ENCODE data around the gene TRERF1. TPM values are rescaled to one million over a fixed set of nuclear protein-coding genes. Genes with fewer than 3 reads are reported as not detected.

Gene TRERF1
- total and polyA plus RNA-seq, 2 of the 4 experiments (the other 2 are of a cell fraction): 6.3 to 9.9 TPM

DNA sequence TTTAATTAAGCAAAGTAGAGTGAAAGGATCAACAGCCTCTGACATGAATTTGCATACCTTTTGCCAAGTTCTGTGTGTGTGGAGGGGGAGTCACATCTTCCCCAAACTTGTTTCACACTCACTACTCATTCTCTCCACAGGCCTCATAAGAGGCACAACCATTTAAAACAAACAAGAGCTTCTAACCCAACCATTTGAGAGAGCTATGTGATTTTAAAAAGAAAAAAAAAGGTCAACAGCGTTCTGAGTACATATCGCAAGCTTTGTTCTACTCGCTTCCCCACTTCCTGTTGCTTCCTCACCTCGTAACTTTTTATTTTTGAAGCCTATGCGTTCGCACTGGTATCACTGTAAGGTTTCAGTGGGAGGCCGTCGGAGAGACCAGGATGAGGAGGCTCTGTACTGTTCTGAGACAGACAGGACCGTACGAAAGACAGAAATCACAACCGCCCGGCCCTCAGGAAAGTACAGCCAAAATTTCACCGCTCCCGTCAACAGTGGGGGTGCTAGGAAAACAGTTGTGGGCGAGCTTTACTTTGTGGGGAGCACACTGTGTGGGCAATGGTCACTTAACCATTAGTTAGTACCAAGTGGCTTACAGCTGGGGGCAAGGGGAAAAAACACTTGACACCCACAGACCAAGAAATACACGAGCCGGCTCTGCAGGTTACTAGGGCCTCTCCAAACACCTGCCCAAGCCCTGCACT lies 61.3 kb downstream of the TRERF1 start:
- no TSS peak for BruUV-seq (replicated peaks)

More for the DNA sequence above, 61.3 kb downstream of the TRERF1 start:
- no peak overlapping the region for H3K4me3 ChIP-seq (ENCODE audit: insufficient read depth, low read depth, low read length)
- H4K5ac ChIP-seq (ENCODE audit: low read depth, low read length): no peak overlapping the region
- H3K79me1 ChIP-seq (ENCODE audit: low read depth in 1 of 2, low read length in 2 of 2): peaks cover 75 to 89% of the 10 kb centered on the region in 2 experiments
- H3K9ac ChIP-seq (ENCODE audit: low read depth, low read length): no peak overlapping the region
- H4K91ac ChIP-seq (ENCODE audit: insufficient read depth, low read depth, low read length): no peak overlapping the region
- 79% methylated on average over 5 of the region's 17 CpGs; no CpG with 5 or more reads in 1 of the 2 experiments for WGBS, 2 experiments (ENCODE audit: extremely low coverage in 2 of 2, insufficient read length in 1 of 2)
- no peak overlapping the region for H3K56ac ChIP-seq (ENCODE audit: extremely low read depth, insufficient read depth, low read length)
- intact Hi-C loops (cut with micrococcal nuclease) (no loop called here), in situ Hi-C loops (cut with MboI; ENCODE audit: low sequenced_read_pairs) (no loop called here), dilution Hi-C loops (cut with HindIII; ENCODE audit: low sequenced_read_pairs, unreplicated experiment) (no loop called here)
- H3K14ac ChIP-seq (replicated peaks; ENCODE audit: low read depth, low read length): no peak overlapping the region
- H2BK20ac ChIP-seq (ENCODE audit: low read depth, low read length): no peak overlapping the region
- H2AK5ac ChIP-seq (ENCODE audit: low read depth, low read length): no peak overlapping the region
- H3K36me3 ChIP-seq (ENCODE audit: control insufficient read depth, insufficient read depth, low read length): no peaks in the 10 kb centered on the region
- no peak overlapping the region for H2BK120ac ChIP-seq (ENCODE audit: low read depth, low read length)
- TF ChIP-seq, protein P1, sequence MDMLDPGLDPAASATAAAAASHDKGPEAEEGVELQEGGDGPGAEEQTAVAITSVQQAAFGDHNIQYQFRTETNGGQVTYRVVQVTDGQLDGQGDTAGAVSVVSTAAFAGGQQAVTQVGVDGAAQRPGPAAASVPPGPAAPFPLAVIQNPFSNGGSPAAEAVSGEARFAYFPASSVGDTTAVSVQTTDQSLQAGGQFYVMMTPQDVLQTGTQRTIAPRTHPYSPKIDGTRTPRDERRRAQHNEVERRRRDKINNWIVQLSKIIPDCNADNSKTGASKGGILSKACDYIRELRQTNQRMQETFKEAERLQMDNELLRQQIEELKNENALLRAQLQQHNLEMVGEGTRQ (IDR thresholded peaks at IDR 0.05; ENCODE audit: low read depth, low read length): no peak
- TF ChIP-seq RCOR1 (IDR thresholded peaks at IDR 0.05; ENCODE audit: insufficient replicate concordance, low read length): no peak
- TF ChIP-seq BHLHE40 (IDR thresholded peaks at IDR 0.05; ENCODE audit: low read depth, low read length): no peak
- no peak for TF ChIP-seq CEBPB (IDR thresholded peaks at IDR 0.05; ENCODE audit: low read depth, low read length)
- no peak for TF ChIP-seq SMC3 (IDR thresholded peaks at IDR 0.05; ENCODE audit: low read depth, low read length)
- TF ChIP-seq, protein P2, sequence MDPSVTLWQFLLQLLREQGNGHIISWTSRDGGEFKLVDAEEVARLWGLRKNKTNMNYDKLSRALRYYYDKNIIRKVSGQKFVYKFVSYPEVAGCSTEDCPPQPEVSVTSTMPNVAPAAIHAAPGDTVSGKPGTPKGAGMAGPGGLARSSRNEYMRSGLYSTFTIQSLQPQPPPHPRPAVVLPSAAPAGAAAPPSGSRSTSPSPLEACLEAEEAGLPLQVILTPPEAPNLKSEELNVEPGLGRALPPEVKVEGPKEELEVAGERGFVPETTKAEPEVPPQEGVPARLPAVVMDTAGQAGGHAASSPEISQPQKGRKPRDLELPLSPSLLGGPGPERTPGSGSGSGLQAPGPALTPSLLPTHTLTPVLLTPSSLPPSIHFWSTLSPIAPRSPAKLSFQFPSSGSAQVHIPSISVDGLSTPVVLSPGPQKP (IDR thresholded peaks at IDR 0.05; ENCODE audit: borderline replicate concordance, low read depth, low read length): no peak
- no peak for TF ChIP-seq MXI1 (IDR thresholded peaks at IDR 0.05; ENCODE audit: borderline replicate concordance, low read depth, low read length)
- TF ChIP-seq RFX5 (IDR thresholded peaks at IDR 0.05; ENCODE audit: low read depth, low read length): no peak
- no peak for TF ChIP-seq FOS (IDR thresholded peaks at IDR 0.05; ENCODE audit: low read depth, low read length)
- TF ChIP-seq MAZ (IDR thresholded peaks at IDR 0.05; ENCODE audit: borderline replicate concordance, low read depth, low read length): no peak
- TF ChIP-seq MAFK (IDR thresholded peaks at IDR 0.05; ENCODE audit: low read depth, low read length): no peak
- TF ChIP-seq, protein P3, sequence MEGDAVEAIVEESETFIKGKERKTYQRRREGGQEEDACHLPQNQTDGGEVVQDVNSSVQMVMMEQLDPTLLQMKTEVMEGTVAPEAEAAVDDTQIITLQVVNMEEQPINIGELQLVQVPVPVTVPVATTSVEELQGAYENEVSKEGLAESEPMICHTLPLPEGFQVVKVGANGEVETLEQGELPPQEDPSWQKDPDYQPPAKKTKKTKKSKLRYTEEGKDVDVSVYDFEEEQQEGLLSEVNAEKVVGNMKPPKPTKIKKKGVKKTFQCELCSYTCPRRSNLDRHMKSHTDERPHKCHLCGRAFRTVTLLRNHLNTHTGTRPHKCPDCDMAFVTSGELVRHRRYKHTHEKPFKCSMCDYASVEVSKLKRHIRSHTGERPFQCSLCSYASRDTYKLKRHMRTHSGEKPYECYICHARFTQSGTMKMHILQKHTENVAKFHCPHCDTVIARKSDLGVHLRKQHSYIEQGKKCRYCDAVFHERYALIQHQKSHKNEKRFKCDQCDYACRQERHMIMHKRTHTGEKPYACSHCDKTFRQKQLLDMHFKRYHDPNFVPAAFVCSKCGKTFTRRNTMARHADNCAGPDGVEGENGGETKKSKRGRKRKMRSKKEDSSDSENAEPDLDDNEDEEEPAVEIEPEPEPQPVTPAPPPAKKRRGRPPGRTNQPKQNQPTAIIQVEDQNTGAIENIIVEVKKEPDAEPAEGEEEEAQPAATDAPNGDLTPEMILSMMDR (conservative IDR thresholded peaks at IDR 0.05; ENCODE audit: low read depth, low read length): no peak
- TF ChIP-seq NFE2L2 (IDR thresholded peaks at IDR 0.05; ENCODE audit: low read depth, low read length): no peak
- TF ChIP-seq POLR2A (IDR thresholded peaks at IDR 0.05; ENCODE audit: low read depth, low read length): no peak
- H4K20me1 ChIP-seq (ENCODE audit: insufficient read depth, low read length): peaks cover 67% of the 10 kb centered on the region
- H3K4me1 ChIP-seq (ENCODE audit: control insufficient read depth, insufficient read depth, low read length): peaks cover 2% of the 10 kb centered on the region; the same call in 1 of the 2 replicates
- no peak overlapping the region for H2BK15ac ChIP-seq (ENCODE audit: low read depth, low read length)
- no peak overlapping the region for H3K27ac ChIP-seq (ENCODE audit: insufficient read depth, low read length)
- H2AFZ ChIP-seq (replicated peaks; ENCODE audit: low read length, poor library complexity): no peak overlapping the region
- no peaks in the 10 kb centered on the region for H3K9me3 ChIP-seq (ENCODE audit: control insufficient read depth, insufficient read depth, low read length)
- no peak overlapping the region for H3K4me2 ChIP-seq (ENCODE audit: low read depth, low read length)
- peaks cover 23% of the 10 kb centered on the region for H3K9me1 ChIP-seq (ENCODE audit: insufficient read depth, low read length)
- CTCF ChIA-PET: interaction anchor here (1.3 kb wide), 1 partner anchor 13 kb away, joined by 3 read pairs; no protein-coding TSS in a partner anchor
- POLR2A ChIA-PET (ENCODE audit: unreplicated experiment): no interaction called here
- no peak overlapping the region for H3K23ac ChIP-seq (ENCODE audit: low read depth, low read length)
- H2AK9ac ChIP-seq (replicated peaks; ENCODE audit: low read depth, low read length, poor library complexity): no peak overlapping the region
- H3K4ac ChIP-seq (ENCODE audit: low read depth, low read length): no peak overlapping the region
- H3K18ac ChIP-seq (ENCODE audit: low read depth, low read length): no peak overlapping the region
- no peak overlapping the region for H2BK5ac ChIP-seq (ENCODE audit: low read depth, low read length, poor library complexity, severe bottlenecking)
- no peaks in the 10 kb centered on the region for H3K27me3 ChIP-seq (ENCODE audit: control insufficient read depth, insufficient read depth, low read length)
- no peak overlapping the region for H4K8ac ChIP-seq (ENCODE audit: low read depth in 2 of 2, low read length in 2 of 2)
- no peak for DNase-seq
- ATAC-seq (ENCODE audit: low read depth): no peak

Measured in IMR-90 (cell line).